ENCODE results near the gene KLF11.

KLF11 gene

GRCh38 chr2:10059552-10060335 lies 16.4 kb downstream of the KLF11 start:
- in situ Hi-C loops (cut with MboI; ENCODE audit: low sequenced_read_pairs), result no loop called here

- in situ Hi-C loops (cut with MboI; ENCODE audit: low sequenced_read_pairs), result no loop called here
Measured at GRCh38 chr2:10061221-10061925, 18.0 kb downstream of the KLF11 start.

GRCh38 chr2:10062931-10063365 lies 19.6 kb downstream of the KLF11 start:
- in situ Hi-C loops (cut with MboI; ENCODE audit: low sequenced_read_pairs), result no loop called here

- in situ Hi-C loops (cut with MboI; ENCODE audit: low sequenced_read_pairs), result no loop called here
Measured at GRCh38 chr2:10063566-10063965, 20.2 kb downstream of the KLF11 start.

- in situ Hi-C loops (cut with MboI; ENCODE audit: low sequenced_read_pairs), result no loop called here
Measured at GRCh38 chr2:10064932-10065772, 21.8 kb downstream of the KLF11 start.

- in situ Hi-C loops (cut with MboI; ENCODE audit: low sequenced_read_pairs), result no loop called here
Measured at GRCh38 chr2:10065773-10066055, 22.4 kb downstream of the KLF11 start.

- in situ Hi-C loops (cut with MboI; ENCODE audit: low sequenced_read_pairs), result no loop called here
Measured at GRCh38 chr2:10067330-10067729, 24.0 kb downstream of the KLF11 start.

- in situ Hi-C loops (cut with MboI; ENCODE audit: low sequenced_read_pairs), result no loop called here
Measured at GRCh38 chr2:10067881-10068280, 24.5 kb downstream of the KLF11 start.

GRCh38 chr2:10071176-10071575 lies 27.8 kb downstream of the KLF11 start:
- in situ Hi-C loops (cut with MboI; ENCODE audit: low sequenced_read_pairs), result no loop called here

GRCh38 chr2:10071595-10071994 lies 28.2 kb downstream of the KLF11 start:
- in situ Hi-C loops (cut with MboI; ENCODE audit: low sequenced_read_pairs), result no loop called here

GRCh38 chr2:10072656-10073480 lies 29.5 kb downstream of the KLF11 start:
- in situ Hi-C loops (cut with MboI; ENCODE audit: low sequenced_read_pairs), result no loop called here

- in situ Hi-C loops (cut with MboI; ENCODE audit: low sequenced_read_pairs), result no loop called here
Measured at GRCh38 chr2:10073706-10074105, 30.4 kb downstream of the KLF11 start.

- in situ Hi-C loops (cut with MboI; ENCODE audit: low sequenced_read_pairs), result no loop called here
Measured at GRCh38 chr2:10075101-10075500, 31.8 kb downstream of the KLF11 start.

- in situ Hi-C loops (cut with MboI; ENCODE audit: low sequenced_read_pairs), result no loop called here
Measured at GRCh38 chr2:10075571-10076209, 32.3 kb downstream of the KLF11 start.

- in situ Hi-C loops (cut with MboI; ENCODE audit: low sequenced_read_pairs), result no loop called here
Measured at GRCh38 chr2:10076511-10076910, 33.2 kb downstream of the KLF11 start.

GRCh38 chr2:10076988-10077527 lies 33.7 kb downstream of the KLF11 start:
- in situ Hi-C loops (cut with MboI; ENCODE audit: low sequenced_read_pairs), result no loop called here

GRCh38 chr2:10078001-10078400 lies 34.7 kb downstream of the KLF11 start:
- in situ Hi-C loops (cut with MboI; ENCODE audit: low sequenced_read_pairs), result no loop called here

- in situ Hi-C loops (cut with MboI; ENCODE audit: low sequenced_read_pairs), result no loop called here
Measured at GRCh38 chr2:10078704-10079265, 35.4 kb downstream of the KLF11 start.

GRCh38 chr2:10079266-10079869 lies 36.0 kb downstream of the KLF11 start:
- in situ Hi-C loops (cut with MboI; ENCODE audit: low sequenced_read_pairs), result no loop called here

All from HL-60/S4 treated with retinoic acid at 250 ng/mL for 4 days and 3 days (cell line).